Measurements from ENCODE around the gene STAMBP. TPM values are rescaled to one million over a fixed set of nuclear protein-coding genes. Genes with fewer than 3 reads are reported as not detected.

Gene STAMBP
- total and polyA plus RNA-seq, 9 of the 15 experiments (the other 6 are each of a cell fraction or from before 2014, with no cell fraction given): 36.9 to 75.2 (median 48.8) TPM

- no peak for TF ChIP-seq NBN (IDR thresholded peaks at IDR 0.05; ENCODE audit: low read depth)
- TF ChIP-seq SIN3A (IDR thresholded peaks at IDR 0.05; ENCODE audit: borderline replicate concordance in 2 of 2, control insufficient read depth in 1 of 2, low read depth in 2 of 2, low read length in 2 of 2): no peak
- TF ChIP-seq RCOR1 (IDR thresholded peaks at IDR 0.05; ENCODE audit: borderline replicate concordance in 1 of 2, low read depth in 2 of 2, low read length in 2 of 2): no peak
- no peak for TF ChIP-seq ARID4B (CRISPR knock-in tag; IDR thresholded peaks at IDR 0.05)
- no peak for TF ChIP-seq GATAD2B (IDR thresholded peaks at IDR 0.05; ENCODE audit: borderline replicate concordance)
- TF ChIP-seq NR2F6 (CRISPR knock-in tag; IDR thresholded peaks at IDR 0.05): no peak
- TF ChIP-seq ARID3A (IDR thresholded peaks at IDR 0.05; ENCODE audit: borderline replicate concordance, low read depth, low read length): no peak
- no peak for TF ChIP-seq PML (IDR thresholded peaks at IDR 0.05; ENCODE audit: low read length)
- TF ChIP-seq POLR2G (IDR thresholded peaks at IDR 0.05; ENCODE audit: low read depth, low read length): no peak
- TF ChIP-seq ZNF436 (CRISPR knock-in tag; IDR thresholded peaks at IDR 0.05): no peak
- peak in 1 of 2 experiments; percentile 53; a peak in 3 of 4 replicates for TF ChIP-seq NRF1 (conservative IDR thresholded peaks at IDR 0.05 in 1 of 2, IDR thresholded peaks at IDR 0.05 in 1 of 2)
- TF ChIP-seq ZNF79 (CRISPR knock-in tag; IDR thresholded peaks at IDR 0.05; ENCODE audit: low read depth): no peak
- no peak for TF ChIP-seq SMARCA5 (IDR thresholded peaks at IDR 0.05)
- no peak for TF ChIP-seq ERF (CRISPR knock-in tag; IDR thresholded peaks at IDR 0.05)
- no peak for TF ChIP-seq MAX (CRISPR knock-in tag; IDR thresholded peaks at IDR 0.05)
- no peak for TF ChIP-seq ZNF507 (tag; conservative IDR thresholded peaks at IDR 0.05)
- peak; percentile 51 to 93 (median 78) for TF ChIP-seq CTCF (IDR thresholded peaks at IDR 0.05 in 2 of 3, conservative IDR thresholded peaks at IDR 0.05 in 1 of 3; ENCODE audit: insufficient read depth in 2 of 3, low read depth in 1 of 3, low read length in 3 of 3)
- no peak for TF ChIP-seq LARP7 (IDR thresholded peaks at IDR 0.05)
- TF ChIP-seq CREB5 (CRISPR knock-in tag; IDR thresholded peaks at IDR 0.05): no peak
Observed at GRCh38 chr2:73823916-73824523, 4.7 kb upstream of the STAMBP start (continued).
